GM15510 (cell line): ENCODE results near the gene HSPA4.

Source experiments
- POLR2A ChIP-seq: IDR thresholded peaks from 3 replicates; pipeline ENCODE4 v1.6.1; 2011; ENCODE audit warnings: borderline replicate concordance; ENCODE audit not compliant: insufficient read length; ENCODE audit errors: extremely low read depth

The HSPA4 gene

DNA sequence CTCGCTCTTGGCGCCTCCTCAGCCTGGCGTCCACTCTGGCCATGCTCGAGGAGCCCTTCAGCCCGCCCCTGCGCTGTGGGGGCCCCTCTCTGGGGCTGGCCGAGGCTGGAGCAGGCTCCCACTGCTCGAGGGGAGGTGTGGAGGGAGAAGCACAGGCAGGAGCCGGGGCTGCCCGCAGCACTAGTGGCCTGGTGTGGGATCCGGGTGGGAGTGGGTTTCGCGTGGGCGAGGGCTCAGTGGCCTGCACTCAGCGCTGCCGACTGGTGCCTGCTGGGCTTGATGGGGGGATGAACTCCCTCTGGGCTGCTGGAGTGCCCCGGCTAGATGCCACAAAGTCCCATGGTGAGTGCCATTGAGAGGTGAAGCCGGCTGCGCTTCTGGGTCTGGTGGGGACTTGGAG lies 4.4 kb upstream of the HSPA4 start:
- no peak for TF ChIP-seq POLR2A

DNA sequence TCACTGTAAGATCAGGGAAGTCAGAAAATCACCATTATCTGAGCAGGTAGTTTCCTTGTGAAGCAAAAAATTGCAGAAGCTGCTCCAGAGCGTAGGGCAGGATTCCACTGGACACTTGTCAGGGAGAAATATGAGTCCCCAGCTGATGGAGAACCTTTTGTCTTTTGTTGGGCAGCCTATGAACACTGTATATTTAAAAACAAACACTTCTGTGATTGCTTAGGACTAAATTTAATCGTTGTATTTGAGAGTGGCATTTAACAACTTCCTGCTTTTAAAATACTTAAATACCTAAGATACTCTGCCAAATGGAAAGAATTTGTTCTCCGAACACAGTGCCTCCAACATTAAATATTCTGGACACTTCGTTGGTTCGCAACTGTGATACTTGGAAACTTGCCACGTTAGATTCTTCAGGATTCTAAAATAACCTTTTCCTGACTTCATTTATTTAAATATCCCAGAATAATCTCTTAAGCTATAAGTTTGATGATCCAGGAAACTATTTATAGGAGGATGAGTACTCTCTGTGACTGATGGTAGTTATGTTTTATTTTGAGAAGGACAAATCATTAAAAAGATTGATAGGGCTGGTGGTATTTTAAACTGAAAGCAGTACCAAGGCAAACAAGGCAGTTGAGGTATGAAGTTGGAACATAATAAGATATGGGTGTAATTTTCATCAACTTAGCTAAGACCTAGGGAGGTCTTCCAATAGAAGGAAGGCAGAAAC lies 2.7 kb upstream of the HSPA4 start:
- no peak for TF ChIP-seq POLR2A

DNA sequence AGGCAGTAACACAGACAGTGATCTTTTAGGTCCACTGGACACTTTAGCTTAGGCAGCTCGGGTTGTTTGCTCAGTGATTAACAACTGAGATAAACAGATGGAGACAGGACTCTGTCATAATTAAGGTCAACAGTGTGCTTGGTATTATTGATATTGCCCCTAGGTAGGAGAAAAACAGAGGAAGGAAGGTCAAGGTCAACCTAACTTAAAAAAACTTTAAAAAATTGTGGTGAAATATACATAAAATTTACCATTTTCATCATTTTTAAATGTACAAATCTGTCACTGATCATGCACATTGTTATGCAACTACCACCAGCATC lies 2.1 kb upstream of the HSPA4 start:
- no peak for TF ChIP-seq POLR2A

DNA sequence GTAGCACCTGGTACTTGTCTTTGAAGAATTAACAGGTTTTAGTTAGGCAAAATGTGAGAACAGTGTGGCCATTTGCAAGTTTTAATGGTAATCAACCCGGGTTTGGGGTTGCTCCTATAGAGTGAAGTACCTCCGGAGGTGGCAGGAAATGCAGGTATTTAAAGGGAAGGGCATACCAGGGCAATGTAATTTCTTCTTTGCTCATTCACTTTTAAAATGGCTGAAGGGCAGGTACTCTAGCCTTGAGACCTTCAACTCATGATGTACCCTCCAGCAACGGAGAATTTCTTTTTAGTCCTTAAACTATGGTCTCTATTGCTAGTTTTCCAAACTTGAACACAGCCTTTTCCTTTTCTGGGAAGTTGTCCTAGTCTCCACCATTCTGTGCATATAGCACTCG lies 1.3 kb upstream of the HSPA4 start:
- TF ChIP-seq POLR2A, result no peak

DNA sequence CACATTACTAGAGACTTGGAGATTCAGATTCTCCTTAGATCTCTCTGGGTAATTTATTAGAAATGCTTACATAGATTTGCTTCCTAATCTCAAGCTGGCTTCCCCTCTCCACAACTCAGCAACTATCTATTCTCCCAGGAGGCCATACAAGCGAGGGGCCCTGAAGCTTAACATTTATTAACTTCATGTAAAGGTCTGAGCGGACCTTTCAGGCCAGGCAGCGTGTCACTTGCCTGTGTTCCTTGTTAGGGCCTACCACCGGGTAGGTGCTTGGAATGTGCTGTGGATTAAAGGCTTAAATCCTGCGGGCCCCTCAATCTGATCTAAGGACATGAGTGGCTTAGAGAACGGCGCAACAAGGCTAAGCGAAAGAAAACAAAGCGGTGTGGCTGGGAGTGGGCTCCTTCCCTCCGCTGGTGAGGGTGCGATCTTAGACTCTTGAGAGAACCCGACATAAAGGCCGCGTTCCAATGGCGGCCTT lies 712 bp upstream of the HSPA4 start:
- TF ChIP-seq POLR2A, result no peak

DNA sequence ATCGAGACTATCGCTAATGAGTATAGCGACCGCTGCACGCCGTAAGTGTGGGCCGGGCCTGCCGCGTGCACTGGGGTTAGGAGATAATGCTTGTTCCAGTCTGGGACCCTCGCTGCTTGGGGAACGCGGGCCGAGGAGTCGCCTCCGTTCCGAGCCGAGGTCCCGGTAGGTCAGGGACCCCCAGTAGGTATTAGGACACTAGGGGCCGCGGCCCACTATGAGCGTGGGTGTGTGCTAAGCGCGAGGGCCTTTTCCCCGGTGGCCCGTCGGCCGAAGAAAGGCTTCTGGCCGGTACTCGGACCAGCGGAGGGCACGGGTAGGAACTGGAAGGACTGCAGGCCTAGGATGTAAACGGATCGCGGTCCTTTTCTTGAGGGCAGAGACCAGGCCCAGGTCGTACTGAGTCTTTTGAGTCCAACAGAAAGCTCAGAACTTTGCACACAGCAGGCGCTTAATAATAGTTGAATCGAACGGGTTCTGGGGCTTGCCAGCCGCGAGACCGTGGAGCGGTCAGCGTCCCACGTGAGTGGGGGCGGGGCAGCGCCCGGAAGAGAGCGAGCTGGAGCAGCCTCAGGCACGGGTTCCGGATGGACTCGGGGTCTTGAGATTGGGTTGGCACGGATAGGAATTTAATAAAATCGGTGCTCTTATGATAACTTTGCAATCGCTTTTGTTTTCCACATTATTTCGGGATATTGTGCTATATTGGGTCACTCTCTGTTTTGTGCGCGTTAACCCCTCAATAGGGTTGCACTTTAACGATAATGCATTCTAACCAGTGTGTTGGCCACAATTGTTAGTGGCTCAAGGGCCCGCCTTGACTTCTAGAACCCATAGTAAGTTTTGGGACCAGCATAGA lies 733 bp downstream of the HSPA4 start:
- peak; percentile 21 for TF ChIP-seq POLR2A

DNA sequence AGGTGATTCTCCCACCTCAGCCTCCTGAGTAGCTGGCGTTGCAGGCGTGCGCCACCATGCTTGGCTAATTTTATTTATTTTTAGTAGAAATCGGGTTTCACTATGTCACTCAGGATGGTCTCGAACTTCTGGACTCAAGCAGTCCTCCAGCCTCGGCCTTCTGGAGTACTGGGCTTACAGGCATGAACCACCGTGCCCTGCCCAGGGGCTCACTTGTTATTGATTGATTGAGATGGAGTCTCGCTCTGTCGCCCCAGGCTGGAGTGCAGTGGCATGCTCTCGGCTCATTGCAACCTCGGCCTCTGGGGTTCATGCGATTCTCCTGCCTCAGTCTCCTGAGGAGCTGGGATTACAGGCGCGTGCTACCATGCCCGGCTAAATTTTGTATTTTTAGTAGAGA lies 1.6 kb downstream of the HSPA4 start:
- TF ChIP-seq POLR2A, result no peak

DNA sequence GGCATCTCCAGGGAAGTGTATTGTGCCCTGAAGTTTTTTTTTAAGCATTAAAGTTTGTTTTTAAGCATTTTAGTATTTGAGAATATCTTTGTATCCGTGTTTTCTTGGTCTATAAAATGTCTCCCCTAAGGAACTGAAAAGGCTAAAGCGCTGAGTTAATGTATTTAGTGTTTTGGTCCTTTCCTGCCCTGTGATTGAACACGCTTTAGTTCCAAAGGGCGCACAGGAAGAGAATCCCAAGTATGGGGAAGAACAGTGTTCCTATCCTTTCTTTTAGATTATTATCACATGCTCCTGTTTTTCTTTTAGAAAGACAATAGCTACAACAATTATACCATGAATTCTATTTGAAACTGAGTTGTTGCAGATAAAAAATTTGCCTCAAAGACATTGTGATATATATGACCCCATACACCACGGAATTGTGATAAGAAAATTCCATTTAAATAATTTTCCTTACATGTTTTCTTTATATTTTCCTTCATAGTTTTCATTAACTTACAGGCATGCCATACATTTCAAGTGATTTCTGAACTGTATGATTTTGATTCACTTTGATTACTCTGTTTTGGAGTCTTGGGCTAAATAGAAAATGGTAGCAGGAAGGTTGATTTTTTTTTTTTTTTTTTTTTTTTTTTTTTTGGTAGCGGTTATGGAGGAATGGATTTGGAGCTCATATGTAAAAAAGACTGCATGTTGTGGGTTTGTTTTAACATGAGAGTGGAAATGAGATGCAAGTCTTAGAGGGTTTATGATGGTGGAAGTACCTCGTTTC lies 3.1 kb downstream of the HSPA4 start:
- no peak for TF ChIP-seq POLR2A

DNA sequence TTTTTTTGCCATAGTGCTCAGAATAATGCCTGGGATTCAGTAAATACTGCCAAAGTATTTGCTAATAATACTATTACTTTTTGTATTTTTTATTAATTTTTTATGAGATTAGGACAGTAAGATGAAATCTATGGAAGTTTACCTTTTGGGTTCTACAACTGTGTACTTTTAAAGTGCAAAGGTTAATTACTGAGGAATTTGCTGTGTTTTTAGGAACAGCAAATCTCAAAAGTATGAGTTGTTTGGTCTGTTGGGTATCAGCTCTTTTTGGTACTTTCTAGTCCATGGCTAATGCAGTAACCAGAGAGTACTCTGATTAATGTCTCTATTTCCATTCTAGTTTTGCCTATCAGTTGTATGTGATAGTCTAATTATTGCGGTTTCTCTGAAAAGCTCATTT lies 5.1 kb downstream of the HSPA4 start:
- TF ChIP-seq POLR2A, result no peak

DNA sequence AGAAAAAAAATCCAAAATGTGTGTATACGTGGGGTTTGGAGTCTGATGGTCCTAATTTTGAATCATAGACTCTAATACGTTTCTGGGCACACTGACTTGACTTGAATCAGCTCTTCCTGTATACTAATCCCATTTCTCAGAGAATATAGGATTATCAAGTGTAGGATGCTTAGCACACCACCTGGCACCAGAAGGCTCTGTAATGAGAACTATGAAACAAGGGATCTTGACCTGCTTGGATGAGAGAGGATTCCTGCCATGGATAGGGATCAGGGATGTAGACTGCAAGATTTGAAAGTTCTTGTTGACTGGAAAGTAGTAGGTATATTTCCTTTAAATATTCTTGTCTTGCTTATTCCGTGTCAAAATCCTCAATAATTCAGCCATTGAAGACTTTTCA lies 7.8 kb downstream of the HSPA4 start:
- TF ChIP-seq POLR2A, result no peak

DNA sequence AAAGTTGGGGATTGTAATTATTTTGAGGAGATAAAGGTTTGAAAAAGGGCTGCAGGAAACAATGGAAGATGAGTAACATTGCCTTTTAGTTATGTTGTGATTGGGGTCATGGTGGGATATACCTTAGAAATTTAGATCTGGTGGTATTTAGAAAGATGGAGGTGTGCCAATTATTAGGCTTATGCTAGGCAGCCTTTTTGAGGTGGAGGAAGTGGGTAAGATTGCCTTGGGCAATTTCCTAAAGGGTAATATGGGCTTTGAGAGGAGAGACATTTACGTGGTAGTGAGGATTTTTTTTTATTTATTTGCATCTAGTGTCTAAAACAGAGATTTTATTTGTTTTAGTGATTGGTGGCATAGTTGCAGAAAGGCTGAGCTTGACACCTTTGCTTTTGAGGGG lies 10.5 kb downstream of the HSPA4 start:
- TF ChIP-seq POLR2A, result no peak

DNA sequence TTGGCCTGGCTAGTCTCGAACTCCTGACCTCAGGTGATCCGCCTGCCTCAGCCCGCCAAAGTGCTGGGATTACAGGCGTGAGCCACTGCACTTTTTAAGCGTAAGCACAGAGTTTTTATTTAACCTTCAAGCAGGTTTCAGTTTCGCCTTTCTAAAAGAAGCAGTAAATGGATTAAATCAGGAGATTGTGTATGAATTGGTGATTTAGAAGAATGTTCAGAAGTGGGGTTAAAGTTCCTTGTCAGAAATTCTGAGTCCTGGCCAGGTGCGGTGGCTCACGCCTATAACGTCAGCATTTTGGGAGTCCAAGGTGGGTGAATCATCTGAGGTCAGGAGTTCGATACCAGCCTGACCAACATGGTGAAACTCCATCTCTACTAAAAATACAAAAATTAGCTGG lies 12.2 kb downstream of the HSPA4 start:
- TF ChIP-seq POLR2A, result no peak

DNA sequence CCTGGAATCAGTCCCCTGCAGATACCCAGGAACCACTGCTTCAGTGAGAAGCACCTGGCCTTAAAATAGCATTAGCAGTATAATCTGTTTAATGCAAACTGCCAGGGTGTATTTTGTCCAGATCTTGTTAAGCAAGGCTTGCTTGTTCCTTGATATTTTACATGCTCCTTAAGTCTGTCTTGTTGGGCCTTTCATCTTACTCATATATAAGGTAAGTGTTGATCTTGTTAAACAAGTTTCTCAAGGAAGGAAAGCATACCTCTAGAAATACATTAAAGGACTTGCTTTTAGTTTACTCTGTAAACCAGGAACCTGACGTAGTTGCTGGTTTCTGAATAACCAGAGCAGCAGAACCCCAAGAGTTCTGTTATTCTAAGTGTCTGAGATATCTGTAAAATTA lies 13.7 kb downstream of the HSPA4 start:
- no peak for TF ChIP-seq POLR2A

DNA sequence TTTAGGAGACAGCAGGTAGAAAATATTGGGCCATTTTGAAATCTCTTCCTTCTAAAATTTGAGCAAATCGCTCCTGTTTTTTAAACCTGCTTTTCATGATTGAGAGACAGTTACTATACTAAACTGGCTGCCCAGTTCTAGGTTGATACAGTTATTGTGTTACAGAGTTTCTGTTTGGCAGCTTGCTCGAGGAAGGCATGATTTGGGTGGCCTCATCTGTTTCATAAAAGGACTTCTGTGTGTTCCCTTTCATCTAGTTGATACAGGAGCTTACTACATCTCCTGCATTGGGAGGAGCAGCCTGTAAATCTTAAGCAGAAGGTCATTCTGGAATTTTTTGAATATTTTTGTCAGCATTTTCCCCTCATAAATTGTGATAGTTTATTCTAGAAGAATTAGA lies 14.2 kb downstream of the HSPA4 start:
- no peak for TF ChIP-seq POLR2A

DNA sequence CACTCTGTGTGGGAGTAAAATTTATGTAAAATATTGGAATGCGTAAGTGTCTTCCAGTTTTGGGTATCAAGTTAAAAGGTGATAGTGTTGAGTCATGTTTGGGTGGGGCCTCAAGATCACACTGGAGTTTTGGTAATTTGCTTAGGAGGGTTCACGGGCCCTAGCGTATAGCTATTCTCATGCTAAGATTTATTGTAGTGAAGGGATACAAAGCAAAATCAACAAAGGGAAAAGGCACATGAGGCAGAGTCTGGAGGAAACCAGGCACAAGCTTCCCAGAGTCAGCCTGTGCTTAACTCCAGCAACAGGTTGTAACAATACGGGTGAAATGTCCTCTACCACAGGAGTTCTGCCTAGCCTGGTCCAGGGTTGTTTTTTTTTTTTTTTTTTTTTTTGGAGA lies 20.2 kb downstream of the HSPA4 start:
- no peak for TF ChIP-seq POLR2A
